SH-SY5Y (cell line): ENCODE measurements around the gene RCBTB1.

Experiments used
- GATA2 ChIP-seq: IDR thresholded peaks from 2 replicates; pipeline ENCODE4 v1.6.1; 2011; ENCODE audit warnings: mild to moderate bottlenecking, low read depth, low read length
- GATA3 ChIP-seq: IDR thresholded peaks from 2 replicates; pipeline ENCODE4 v1.6.1; 2011; ENCODE audit warnings: low read depth, mild to moderate bottlenecking, low read length, moderate library complexity

DNA sequence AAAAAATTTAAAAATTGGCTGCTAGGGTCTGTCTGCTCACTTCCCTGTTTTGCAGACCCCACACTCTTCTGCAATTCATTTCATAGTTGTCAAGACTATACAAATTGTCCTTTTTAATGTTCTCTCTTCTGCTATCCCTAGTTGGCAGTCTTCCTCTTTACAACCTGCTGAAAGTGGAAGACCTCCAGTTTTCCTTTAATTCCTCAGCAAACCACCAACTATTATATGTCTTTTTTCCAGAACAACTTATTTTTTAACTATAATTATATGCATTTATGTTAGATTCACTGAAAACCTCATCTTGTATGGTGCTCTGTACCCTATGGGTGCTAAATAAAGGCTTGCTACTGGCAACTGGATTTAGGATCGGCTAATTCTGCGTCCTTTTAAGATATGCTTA is 90.7 kb downstream of the RCBTB1 start:
- TF ChIP-seq GATA2: no peak
- no peak for TF ChIP-seq GATA3
